SU-DHL-6 (cell line): ENCODE data around the gene KCNH3.

Experiments
- EZH2phosphoT487 ChIP-seq: fragments of 200-600 bp; sonication (generic), shearing (Covaris generic); conservative IDR thresholded peaks from 2 replicates; pipeline ENCODE4 v1.6.1; 2018; ENCODE audit warnings: mild to moderate bottlenecking, antibody characterized with exemption, low read length, moderate library complexity, mixed read lengths
- TF ChIP-seq, protein P1 (sequence below): fragments of 200-600 bp; sonication (generic); IDR thresholded peaks from one replicate; pipeline ENCODE4 v1.5.1; 2017; ENCODE audit warnings: antibody characterized with exemption, mild to moderate bottlenecking, low read length, moderate library complexity; ENCODE audit not compliant: insufficient read depth, poor library complexity, severe bottlenecking

DNA sequence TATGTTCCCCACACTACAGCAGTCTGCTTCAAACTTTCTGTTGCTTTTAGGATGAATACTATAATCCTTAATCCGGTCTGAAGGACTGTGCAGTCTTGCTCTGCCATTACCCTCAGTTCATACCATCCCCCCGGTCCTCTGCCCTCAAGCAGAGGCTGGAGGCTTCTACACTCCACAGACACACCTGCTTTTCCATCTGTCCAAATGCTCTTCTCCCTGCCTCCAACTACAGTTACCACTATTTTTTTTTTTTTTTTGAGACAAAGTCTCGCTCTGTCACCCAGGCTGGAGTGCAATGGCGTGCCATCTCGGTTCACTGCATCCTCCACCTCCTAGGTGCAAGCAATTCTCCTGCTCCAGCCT is 19.3 kb upstream of the KCNH3 start:
- TF ChIP-seq, protein P1, sequence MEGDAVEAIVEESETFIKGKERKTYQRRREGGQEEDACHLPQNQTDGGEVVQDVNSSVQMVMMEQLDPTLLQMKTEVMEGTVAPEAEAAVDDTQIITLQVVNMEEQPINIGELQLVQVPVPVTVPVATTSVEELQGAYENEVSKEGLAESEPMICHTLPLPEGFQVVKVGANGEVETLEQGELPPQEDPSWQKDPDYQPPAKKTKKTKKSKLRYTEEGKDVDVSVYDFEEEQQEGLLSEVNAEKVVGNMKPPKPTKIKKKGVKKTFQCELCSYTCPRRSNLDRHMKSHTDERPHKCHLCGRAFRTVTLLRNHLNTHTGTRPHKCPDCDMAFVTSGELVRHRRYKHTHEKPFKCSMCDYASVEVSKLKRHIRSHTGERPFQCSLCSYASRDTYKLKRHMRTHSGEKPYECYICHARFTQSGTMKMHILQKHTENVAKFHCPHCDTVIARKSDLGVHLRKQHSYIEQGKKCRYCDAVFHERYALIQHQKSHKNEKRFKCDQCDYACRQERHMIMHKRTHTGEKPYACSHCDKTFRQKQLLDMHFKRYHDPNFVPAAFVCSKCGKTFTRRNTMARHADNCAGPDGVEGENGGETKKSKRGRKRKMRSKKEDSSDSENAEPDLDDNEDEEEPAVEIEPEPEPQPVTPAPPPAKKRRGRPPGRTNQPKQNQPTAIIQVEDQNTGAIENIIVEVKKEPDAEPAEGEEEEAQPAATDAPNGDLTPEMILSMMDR, result no peak
- TF ChIP-seq EZH2phosphoT487, result no peak
